ENCODE measurements around the gene CABP4. TPM values are rescaled to one million over a fixed set of nuclear protein-coding genes. Genes with fewer than 3 reads are reported as not detected.
"Not testable (repeated sequence)": the region's sequence is repeated elsewhere in the genome, so short reads cannot be mapped to it uniquely, and the experiment has no call there.

Gene CABP4
- total RNA-seq, 1 donor, result not detected

GRCh38 chr11:67482275-67482826, 27.2 kb downstream of the CABP4 start:
- no peak for DNase-seq (ENCODE audit: low read depth)
- H3K4me3 ChIP-seq (ENCODE audit: low read depth, low read length), result peak overlapping the region; percentile 80
- no peak for TF ChIP-seq CTCF (IDR thresholded peaks at IDR 0.05; ENCODE audit: insufficient read depth, low read length)

GRCh38 chr11:67482827-67483798, 28.0 kb downstream of the CABP4 start, which contains the start of gene AIP:
TSS of gene AIP (plus strand) at chr11:67483026. CDS start at chr11:67483159, 133 bp downstream.
- TF ChIP-seq CTCF (IDR thresholded peaks at IDR 0.05; ENCODE audit: insufficient read depth, low read length), result peak; percentile 44
- peak within 1 kb of the TSS; percentile 80 for H3K4me3 ChIP-seq (ENCODE audit: low read depth, low read length)
- DNase-seq (ENCODE audit: low read depth), result peak; percentile 98

GRCh38 chr11:67483831-67484665, 28.9 kb downstream of the CABP4 start:
- TF ChIP-seq CTCF (IDR thresholded peaks at IDR 0.05; ENCODE audit: insufficient read depth, low read length), result no peak
- peak overlapping the region; percentile 80 for H3K4me3 ChIP-seq (ENCODE audit: low read depth, low read length)
- DNase-seq (ENCODE audit: low read depth), result no peak

GRCh38 chr11:67484847-67485311, 29.7 kb downstream of the CABP4 start:
- H3K4me3 ChIP-seq (ENCODE audit: low read depth, low read length), result no peak overlapping the region
- DNase-seq (ENCODE audit: low read depth), result no peak
- no peak for TF ChIP-seq CTCF (IDR thresholded peaks at IDR 0.05; ENCODE audit: insufficient read depth, low read length)

- not testable (repeated sequence) for DNase-seq (ENCODE audit: low read depth); H3K4me3 ChIP-seq (ENCODE audit: low read depth, low read length)
These were observed 30.8 kb downstream of the CABP4 start for GRCh38 chr11:67485873-67486361.

GRCh38 chr11:67486481-67487195, 31.5 kb downstream of the CABP4 start:
- no peak for TF ChIP-seq CTCF (IDR thresholded peaks at IDR 0.05; ENCODE audit: insufficient read depth, low read length)
- DNase-seq (ENCODE audit: low read depth), result no peak
- no peak overlapping the region for H3K4me3 ChIP-seq (ENCODE audit: low read depth, low read length)

Data from fibroblast of the aortic adventitia (primary cell).